ENCODE results near the gene SUV39H1.

Gene SUV39H1

DNA sequence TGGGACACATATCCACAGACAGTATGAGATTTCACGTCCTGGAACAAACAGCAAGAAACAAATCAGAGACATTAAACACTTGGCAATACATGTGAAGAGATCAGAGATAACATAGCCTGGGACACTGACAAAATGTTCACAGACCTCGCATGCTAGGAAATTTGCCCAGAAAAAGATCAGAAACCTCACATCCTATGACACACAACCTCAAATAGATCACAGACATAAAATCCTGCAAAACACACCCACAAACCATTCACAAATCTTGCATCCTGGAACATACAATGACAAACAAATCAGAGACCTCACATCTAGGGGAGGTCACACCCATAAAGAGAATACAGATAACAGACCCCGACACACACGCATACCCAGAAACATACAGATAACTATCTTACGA is 18.0 kb downstream of the SUV39H1 start:
- H3K27ac Mint-ChIP-seq = peak overlapping the region; percentile 20
- no peak overlapping the region for H3K4me3 Mint-ChIP-seq
- H3K9me3 Mint-ChIP-seq = no peaks in the 10 kb centered on the region
- peaks cover 75% of the 10 kb centered on the region for H3K4me1 Mint-ChIP-seq (ENCODE audit: low read depth)
- H3K36me3 Mint-ChIP-seq (ENCODE audit: low read depth) = peaks cover 2% of the 10 kb centered on the region
- peaks cover 33% of the 10 kb centered on the region for H3K27me3 Mint-ChIP-seq
- no peak for DNase-seq

DNA sequence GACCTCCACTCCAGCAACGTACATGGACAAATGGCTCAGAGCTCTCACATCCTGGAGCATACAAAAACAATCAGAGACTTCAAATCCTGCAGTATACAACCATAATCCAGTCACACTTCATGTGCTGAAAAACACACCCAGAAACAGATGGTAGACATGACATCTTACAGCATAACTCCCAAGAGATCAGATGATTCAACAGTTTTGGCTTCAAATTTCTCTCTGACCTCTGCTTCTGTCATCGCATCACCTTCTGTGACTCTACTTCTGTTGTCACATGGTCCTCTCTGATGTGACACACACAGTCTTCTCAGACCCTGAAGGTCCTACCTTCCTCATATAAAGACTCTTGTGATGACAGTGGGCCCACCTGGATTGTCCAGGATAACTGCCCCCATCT is 18.5 kb downstream of the SUV39H1 start:
- Mint-ChIP-seq H3K36me3 (ENCODE audit: low read depth) (peaks cover 2% of the 10 kb centered on the region), H3K27me3 (peaks cover 33% of the 10 kb centered on the region), H3K9me3 (no peaks in the 10 kb centered on the region), H3K4me1 (ENCODE audit: low read depth) (peaks cover 75% of the 10 kb centered on the region), H3K4me3 (no peak overlapping the region), H3K27ac (peak overlapping the region; percentile 10)
- DNase-seq = no peak

DNA sequence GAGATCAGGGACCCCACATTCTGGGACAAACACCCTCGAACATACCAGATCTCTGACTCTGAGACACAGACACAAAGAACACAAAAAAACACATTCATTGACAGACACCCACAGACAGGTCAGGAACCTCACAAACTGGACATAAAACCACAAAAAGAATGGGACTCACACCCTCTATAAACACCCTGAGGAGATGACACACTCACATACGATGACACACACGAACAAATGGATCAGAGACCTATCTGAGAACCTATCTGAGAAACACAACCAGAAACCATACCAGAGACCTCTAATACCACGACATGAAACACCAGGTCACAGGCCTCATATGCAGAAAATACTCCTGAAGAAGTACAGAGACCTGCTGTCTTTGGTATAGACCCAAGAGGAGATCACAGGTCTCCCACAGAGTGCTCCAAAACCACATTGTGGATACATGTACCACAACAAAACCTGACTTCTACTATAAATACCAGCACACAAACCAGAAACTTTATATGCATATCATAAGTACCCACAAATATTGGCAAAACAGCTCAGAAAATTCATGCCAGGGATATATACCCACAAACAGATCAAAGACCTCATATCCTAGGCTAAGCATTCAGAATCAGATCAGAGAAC is 19.5 kb downstream of the SUV39H1 start:
- Mint-ChIP-seq H3K9me3 (no peaks in the 10 kb centered on the region), H3K36me3 (ENCODE audit: low read depth) (no peaks in the 10 kb centered on the region), H3K27me3 (peaks cover 27% of the 10 kb centered on the region), H3K4me1 (ENCODE audit: low read depth) (peaks cover 66% of the 10 kb centered on the region), H3K4me3 (no peak overlapping the region), H3K27ac (peak overlapping the region; percentile 31)
- DNase-seq = no peak

DNA sequence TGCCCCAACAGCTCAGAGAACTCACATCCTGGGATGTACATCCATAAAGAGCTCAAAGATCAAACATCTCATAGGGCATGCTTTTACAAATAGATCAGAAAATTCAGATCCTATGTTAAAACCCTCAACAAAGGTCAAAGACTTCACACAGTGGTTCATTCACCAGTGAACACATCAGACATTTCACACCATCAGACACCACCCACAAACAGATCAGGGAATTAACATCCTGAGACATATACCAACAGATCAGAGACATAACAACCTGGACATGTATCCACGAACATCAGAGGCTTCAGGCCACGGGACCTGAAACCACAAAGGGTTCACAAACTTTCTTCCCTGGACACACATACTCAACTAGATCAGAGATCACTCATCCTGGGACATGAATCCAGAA is 23.4 kb downstream of the SUV39H1 start:
- no peaks in the 10 kb centered on the region for H3K9me3 Mint-ChIP-seq
- DNase-seq = no peak
- H3K4me1 Mint-ChIP-seq (ENCODE audit: low read depth) = peaks cover 33% of the 10 kb centered on the region
- H3K4me3 Mint-ChIP-seq = no peak overlapping the region
- H3K27me3 Mint-ChIP-seq = peaks cover 20% of the 10 kb centered on the region
- H3K36me3 Mint-ChIP-seq (ENCODE audit: low read depth) = no peaks in the 10 kb centered on the region
- no peak overlapping the region for H3K27ac Mint-ChIP-seq

DNA sequence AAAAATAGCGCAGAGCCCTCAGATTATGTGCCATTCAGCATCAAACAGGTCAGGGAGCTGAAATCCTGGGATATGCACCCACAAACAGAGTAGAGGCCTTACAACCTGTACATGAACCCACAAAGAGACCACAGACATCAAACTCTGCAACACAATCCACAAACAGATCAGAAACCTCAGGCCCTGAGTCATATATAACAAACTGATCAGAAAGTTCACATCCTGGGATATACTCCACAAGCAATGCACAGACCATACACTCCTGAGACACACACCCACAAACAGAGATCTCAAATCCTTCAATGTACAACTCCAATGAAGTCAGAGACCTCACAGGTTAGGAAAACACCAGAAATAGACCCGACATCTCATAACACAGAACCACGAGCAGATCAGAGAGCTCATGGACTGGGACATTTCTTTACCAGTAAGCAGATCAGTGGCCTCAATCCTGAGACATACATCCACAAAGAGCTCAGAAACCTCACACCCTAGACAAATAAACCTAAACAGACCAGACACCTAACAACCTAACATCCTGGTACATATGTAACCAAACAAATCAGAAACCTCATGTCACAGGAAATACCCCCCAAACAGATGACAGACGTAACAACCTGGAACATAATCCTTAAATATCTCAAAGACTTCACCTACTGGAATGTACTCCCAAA is 24.2 kb downstream of the SUV39H1 start:
- H3K27ac Mint-ChIP-seq = no peak overlapping the region
- no peaks in the 10 kb centered on the region for H3K36me3 Mint-ChIP-seq (ENCODE audit: low read depth)
- no peak for DNase-seq
- H3K27me3 Mint-ChIP-seq = peaks cover 20% of the 10 kb centered on the region
- H3K9me3 Mint-ChIP-seq = no peaks in the 10 kb centered on the region
- H3K4me3 Mint-ChIP-seq = no peak overlapping the region
- peaks cover 31% of the 10 kb centered on the region for H3K4me1 Mint-ChIP-seq (ENCODE audit: low read depth)

DNA sequence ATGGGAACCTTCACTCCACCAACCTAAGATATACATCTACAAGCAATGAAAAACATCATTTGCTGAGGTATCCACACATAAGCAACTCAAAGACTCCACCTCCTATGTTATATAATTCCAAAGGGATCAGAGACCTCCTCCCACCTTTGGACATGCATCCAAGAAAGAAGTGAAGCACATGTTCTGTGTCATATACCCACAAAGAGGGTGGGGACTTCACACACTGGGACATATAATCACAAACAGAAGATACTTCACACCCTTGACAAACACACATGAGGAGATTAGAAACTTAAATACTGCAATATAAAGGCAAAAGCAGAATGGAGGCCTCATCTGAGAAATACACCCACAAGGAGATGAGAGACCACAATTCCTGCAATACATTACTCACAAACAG is 25.4 kb downstream of the SUV39H1 start:
- Mint-ChIP-seq H3K4me3 (no peak overlapping the region), H3K27ac (no peak overlapping the region), H3K9me3 (no peaks in the 10 kb centered on the region), H3K4me1 (ENCODE audit: low read depth) (peaks cover 34% of the 10 kb centered on the region), H3K36me3 (ENCODE audit: low read depth) (no peaks in the 10 kb centered on the region), H3K27me3 (peaks cover 20% of the 10 kb centered on the region)
- no peak for DNase-seq

DNA sequence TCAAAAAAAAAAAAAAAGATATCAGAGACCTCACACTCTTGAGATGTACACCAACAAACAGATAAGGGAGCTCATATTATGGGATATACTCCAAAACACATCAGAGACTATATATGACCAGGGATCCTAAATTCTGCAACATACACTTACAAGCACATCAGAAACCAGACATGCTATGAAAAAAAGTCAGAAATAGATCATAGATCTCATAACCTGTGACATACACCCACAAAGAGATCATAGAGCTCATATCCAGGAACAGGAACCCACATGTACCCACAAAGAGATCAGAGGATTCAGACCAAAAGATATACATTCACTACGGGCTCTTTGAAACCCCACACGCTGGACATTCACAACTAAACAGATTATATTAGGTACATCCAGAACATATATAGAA is 30.1 kb downstream of the SUV39H1 start:
- H3K27ac Mint-ChIP-seq = no peak overlapping the region
- H3K4me1 Mint-ChIP-seq (ENCODE audit: low read depth) = peaks cover 34% of the 10 kb centered on the region
- H3K4me3 Mint-ChIP-seq = no peak overlapping the region
- no peaks in the 10 kb centered on the region for H3K36me3 Mint-ChIP-seq (ENCODE audit: low read depth)
- H3K9me3 Mint-ChIP-seq = peaks cover 2% of the 10 kb centered on the region
- DNase-seq = no peak
- peaks cover 9% of the 10 kb centered on the region for H3K27me3 Mint-ChIP-seq

DNA sequence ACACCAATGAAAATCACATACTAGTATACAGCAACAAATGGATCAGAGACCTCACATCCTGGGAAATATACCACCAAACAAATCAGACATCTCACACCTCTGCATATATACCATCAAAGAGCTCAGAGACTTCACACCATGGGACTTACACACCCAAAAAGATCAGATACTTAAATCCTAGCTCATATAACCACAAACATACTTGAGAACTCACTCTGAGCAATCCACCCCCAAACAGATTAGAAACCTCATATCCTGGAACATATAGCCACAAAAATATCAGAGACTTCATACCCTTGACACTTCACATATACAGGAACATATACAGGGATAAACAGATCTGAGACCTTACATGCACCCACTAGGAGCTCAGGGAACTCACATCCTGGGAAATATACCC is 32.1 kb downstream of the SUV39H1 start:
- Mint-ChIP-seq H3K4me1 (ENCODE audit: low read depth) (peaks cover 33% of the 10 kb centered on the region), H3K27me3 (peaks cover 7% of the 10 kb centered on the region), H3K27ac (no peak overlapping the region), H3K36me3 (ENCODE audit: low read depth) (no peaks in the 10 kb centered on the region), H3K4me3 (no peak overlapping the region), H3K9me3 (peaks cover 2% of the 10 kb centered on the region)
- no peak for DNase-seq

DNA sequence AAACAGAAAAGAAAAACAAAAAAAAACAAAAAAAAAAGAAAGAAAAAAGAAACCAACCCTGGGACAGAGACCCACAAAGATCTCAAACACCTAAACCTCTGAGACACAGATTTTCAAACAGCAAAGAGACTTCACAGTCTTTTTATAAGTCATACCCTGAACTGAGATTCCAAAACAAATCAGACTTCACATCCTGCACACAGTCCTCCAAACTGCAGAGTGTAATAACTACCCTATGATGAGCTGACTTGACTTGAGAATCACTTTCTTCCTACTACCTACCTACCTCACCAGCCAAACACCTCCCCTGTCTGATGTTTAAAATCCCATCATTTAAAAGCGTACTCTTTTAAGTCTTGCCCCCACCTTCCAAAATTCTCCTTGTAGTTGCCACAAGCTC is 39.8 kb downstream of the SUV39H1 start:
- no peaks in the 10 kb centered on the region for H3K36me3 Mint-ChIP-seq (ENCODE audit: low read depth)
- H3K9me3 Mint-ChIP-seq = no peaks in the 10 kb centered on the region
- DNase-seq = no peak
- peak overlapping the region; percentile 80 for H3K4me3 Mint-ChIP-seq
- H3K4me1 Mint-ChIP-seq (ENCODE audit: low read depth) = peaks cover 19% of the 10 kb centered on the region
- peak overlapping the region; percentile 92 for H3K27ac Mint-ChIP-seq
- peaks cover 13% of the 10 kb centered on the region for H3K27me3 Mint-ChIP-seq

DNA sequence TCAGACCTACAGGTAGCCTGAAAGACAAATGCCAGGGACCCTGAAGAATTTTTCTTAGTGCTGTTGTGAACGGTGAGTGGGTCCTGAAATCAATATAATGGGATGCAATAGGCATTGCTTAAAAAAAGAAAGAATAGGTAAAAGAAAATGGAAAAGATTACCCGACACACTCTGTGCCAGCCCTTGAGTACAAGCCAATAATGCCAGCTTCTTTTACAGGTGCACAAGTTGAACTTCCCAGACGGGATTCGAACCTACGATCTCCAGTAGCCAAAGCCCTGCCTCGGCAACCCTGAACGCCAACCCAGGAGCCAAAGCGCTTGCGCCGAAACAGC is 40.3 kb downstream of the SUV39H1 start:
- Mint-ChIP-seq H3K4me3 (peak overlapping the region; percentile 80), H3K27me3 (peaks cover 13% of the 10 kb centered on the region), H3K36me3 (ENCODE audit: low read depth) (no peaks in the 10 kb centered on the region)

DNA sequence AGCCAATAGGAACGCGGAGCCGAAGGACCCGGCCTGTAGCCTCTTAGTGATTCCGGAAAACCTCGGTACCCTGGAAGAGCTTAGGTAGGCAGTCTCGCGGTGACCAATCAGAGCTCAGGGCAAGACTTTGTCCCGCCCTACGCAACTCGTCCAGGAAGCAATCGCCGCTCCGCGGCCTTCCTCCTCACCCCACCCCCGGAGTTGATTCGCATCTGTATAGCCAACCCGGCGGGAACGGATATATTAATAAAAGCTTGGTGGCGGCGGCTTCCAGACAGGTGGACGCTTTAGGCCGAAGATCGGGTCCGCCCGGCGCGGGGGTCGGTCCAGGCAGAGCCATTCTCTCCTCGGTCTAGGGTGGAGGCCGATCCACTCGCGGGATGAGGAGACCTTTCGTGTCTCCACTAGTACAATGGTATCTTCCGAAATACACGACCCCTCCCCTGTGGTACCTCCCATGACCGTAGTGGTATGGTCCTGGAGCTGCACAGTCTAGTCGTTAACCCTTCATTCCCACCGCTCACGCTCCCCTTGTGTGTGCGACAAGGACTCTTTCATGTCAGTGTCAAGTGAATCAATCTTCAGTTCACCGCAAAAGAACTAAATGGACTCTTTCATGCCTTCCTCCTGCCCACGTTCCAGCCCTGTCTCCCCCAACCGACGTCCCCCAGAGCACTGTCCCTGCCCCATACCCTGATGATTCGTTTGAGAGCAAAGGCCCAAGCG is 40.8 kb downstream of the SUV39H1 start:
- Mint-ChIP-seq H3K27me3 (peaks cover 13% of the 10 kb centered on the region), H3K27ac (peak overlapping the region; percentile 92), H3K9me3 (no peaks in the 10 kb centered on the region), H3K4me3 (peak overlapping the region; percentile 80), H3K36me3 (ENCODE audit: low read depth) (no peaks in the 10 kb centered on the region), H3K4me1 (ENCODE audit: low read depth) (peaks cover 19% of the 10 kb centered on the region)
- peak; percentile 83 for DNase-seq

More for the DNA sequence above, 40.3 kb downstream of the SUV39H1 start:
- Mint-ChIP-seq H3K4me1 (ENCODE audit: low read depth) (peaks cover 19% of the 10 kb centered on the region), H3K27ac (peak overlapping the region; percentile 92), H3K9me3 (no peaks in the 10 kb centered on the region)
- no peak for DNase-seq

DNA sequence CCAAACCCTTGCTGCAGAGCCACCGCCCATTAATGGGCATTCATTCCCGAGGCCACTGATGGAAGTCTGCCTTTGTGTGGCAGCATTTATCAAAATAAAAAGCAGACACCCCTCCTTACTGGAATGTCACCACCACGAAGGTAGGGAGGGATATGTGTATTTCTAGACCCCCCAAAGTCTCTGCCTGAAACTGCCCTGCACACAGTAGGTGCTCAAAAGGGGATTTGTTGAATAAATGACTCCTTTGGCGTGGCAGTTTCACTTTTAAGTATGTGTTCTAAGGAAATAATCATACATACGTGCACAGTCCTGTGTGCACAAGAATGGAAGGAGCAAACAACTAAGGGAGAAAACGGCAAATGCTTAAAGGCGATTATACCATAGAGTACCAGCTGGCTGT is 41.4 kb downstream of the SUV39H1 start:
- Mint-ChIP-seq H3K9me3 (no peaks in the 10 kb centered on the region), H3K36me3 (ENCODE audit: low read depth) (no peaks in the 10 kb centered on the region), H3K4me1 (ENCODE audit: low read depth) (peaks cover 19% of the 10 kb centered on the region), H3K4me3 (peak overlapping the region; percentile 80), H3K27me3 (peaks cover 13% of the 10 kb centered on the region), H3K27ac (peak overlapping the region; percentile 92)
- DNase-seq = no peak

DNA sequence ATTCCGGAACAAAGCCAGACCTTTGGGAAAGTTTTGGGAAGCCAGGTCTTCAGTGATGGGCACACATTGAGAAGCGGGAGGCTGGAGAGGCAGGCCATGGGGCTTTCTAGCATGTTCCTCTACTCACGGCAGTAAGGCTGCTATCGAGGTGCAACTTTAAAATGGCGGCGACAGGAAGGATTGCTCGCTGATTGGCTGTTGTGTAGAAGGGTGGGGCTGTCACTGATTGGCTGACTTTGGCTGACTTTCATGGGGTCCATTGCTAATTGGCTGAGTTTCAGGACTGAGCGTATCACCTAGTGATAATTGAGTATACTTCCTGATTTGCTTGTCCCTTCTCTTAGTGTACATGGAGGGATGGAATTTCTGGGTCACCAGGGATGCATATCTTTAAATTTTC is 45.3 kb downstream of the SUV39H1 start:
- Mint-ChIP-seq H3K36me3 (ENCODE audit: low read depth) (no peaks in the 10 kb centered on the region), H3K4me1 (ENCODE audit: low read depth) (peaks cover 11% of the 10 kb centered on the region), H3K9me3 (no peaks in the 10 kb centered on the region), H3K27me3 (peaks cover 26% of the 10 kb centered on the region), H3K27ac (no peak overlapping the region), H3K4me3 (no peak overlapping the region)
- no peak for DNase-seq

DNA sequence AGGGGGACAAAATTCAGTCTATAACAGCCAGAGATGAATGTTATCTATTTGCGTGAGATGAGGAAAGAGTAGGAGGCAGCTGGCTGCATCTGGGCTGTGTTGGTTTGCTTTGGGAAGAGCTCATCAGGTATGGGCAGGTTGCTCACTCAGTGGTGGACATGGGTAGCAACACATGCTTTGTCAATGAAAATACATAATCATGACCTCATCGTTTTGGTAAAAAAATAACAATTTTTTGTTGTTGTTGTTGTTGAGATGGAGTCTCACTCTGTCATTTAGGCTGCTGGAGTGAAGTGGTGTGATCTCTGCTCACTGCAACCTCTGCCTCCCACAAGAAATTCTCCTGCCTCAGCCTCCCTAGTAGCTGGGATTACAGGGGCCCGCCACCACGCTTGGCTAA is 48.7 kb downstream of the SUV39H1 start:
- no peak for DNase-seq
- Mint-ChIP-seq H3K27ac (no peak overlapping the region), H3K4me3 (no peak overlapping the region), H3K36me3 (ENCODE audit: low read depth) (no peaks in the 10 kb centered on the region), H3K9me3 (no peaks in the 10 kb centered on the region), H3K4me1 (ENCODE audit: low read depth) (no peaks in the 10 kb centered on the region), H3K27me3 (peaks cover 25% of the 10 kb centered on the region)

DNA sequence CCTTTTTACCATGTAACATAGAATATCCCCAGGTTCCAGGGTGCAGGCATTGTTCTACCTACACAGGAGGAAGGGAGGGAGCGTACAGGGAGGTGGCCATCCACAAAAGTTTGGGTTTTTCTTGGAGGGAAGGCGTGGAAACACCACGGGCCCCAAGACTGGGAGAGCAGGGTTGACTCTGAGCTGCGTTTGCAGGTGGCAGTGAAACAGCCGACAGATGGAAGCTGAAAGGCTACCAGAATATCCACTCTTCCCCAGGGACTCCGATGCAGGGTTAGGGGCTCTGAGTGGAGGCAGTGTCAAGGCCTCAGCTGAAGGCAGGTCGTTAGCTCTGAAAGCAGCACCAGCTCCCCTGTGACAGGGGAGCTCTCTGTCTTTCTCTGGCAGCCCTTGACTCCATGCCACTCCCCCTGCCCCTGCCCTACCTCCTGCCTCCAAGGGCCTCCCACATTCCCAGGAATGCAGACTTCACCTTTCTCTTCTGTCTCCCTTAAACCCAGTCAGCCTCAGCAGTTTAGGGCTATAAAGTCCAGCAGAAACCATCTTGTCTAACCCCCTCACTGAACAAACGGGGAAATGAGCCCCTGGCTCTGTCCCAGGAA is 51.0 kb downstream of the SUV39H1 start:
- H3K4me1 Mint-ChIP-seq (ENCODE audit: low read depth) = peaks cover 9% of the 10 kb centered on the region
- no peak overlapping the region for H3K4me3 Mint-ChIP-seq
- no peaks in the 10 kb centered on the region for H3K36me3 Mint-ChIP-seq (ENCODE audit: low read depth)
- peaks cover 27% of the 10 kb centered on the region for H3K27me3 Mint-ChIP-seq
- no peak for DNase-seq
- H3K27ac Mint-ChIP-seq = no peak overlapping the region
- no peaks in the 10 kb centered on the region for H3K9me3 Mint-ChIP-seq
